Smooth muscle cell (in vitro differentiated cells): ENCODE measurements around the gene ARHGEF40. TPM values are rescaled to one million over a fixed set of nuclear protein-coding genes. Genes with fewer than 3 reads are reported as not detected.

Source experiments
- DNase-seq: peaks from one replicate; lab custom pipeline; 2025; ENCODE audit not compliant: unreplicated experiment; lab: John Stamatoyannopoulos, UW
- H2AFZ ChIP-seq: fragments of 200-600 bp; sonication (generic); 2 replicates; pipeline ENCODE4 v1.6.0; 2016; ENCODE audit warnings: antibody characterized with exemption, low read depth, mild to moderate bottlenecking
- H3F3A ChIP-seq: fragments of 200-600 bp; sonication (generic); 2 replicates; pipeline ENCODE4 v1.6.0; 2017; ENCODE audit warnings: antibody characterized with exemption, low read depth
- H3K27ac ChIP-seq: fragments of 200-600 bp; sonication (generic); 2 replicates; pipeline ENCODE4 v1.5.1; 2016; ENCODE audit warnings: low read depth, mild to moderate bottlenecking
- H3K27me3 ChIP-seq: fragments of 200-600 bp; sonication (generic); 2 replicates; pipeline ENCODE4 v1.6.1; 2016; ENCODE audit warnings: low read depth, mild to moderate bottlenecking
- H3K36me3 ChIP-seq: fragments of 200-600 bp; sonication (generic); 2 replicates; pipeline ENCODE4 v1.5.1; 2016; ENCODE audit warnings: low read depth
- H3K4me1 ChIP-seq: fragments of 200-600 bp; sonication (generic); 2 replicates; pipeline ENCODE4 v1.5.1; 2016; ENCODE audit warnings: low read depth
- H3K4me2 ChIP-seq: fragments of 200-600 bp; sonication (generic); 2 replicates; pipeline ENCODE4 v1.6.0; 2016; ENCODE audit warnings: mild to moderate bottlenecking
- H3K4me3 ChIP-seq: fragments of 200-600 bp; sonication (generic); 2 replicates; pipeline ENCODE4 v1.5.1; 2016; ENCODE audit warnings: mild to moderate bottlenecking
- H3K79me2 ChIP-seq: fragments of 200-600 bp; sonication (generic); 2 replicates; pipeline ENCODE4 v1.6.0; 2016; ENCODE audit warnings: low read depth, mild to moderate bottlenecking
- H3K9ac ChIP-seq: fragments of 200-600 bp; sonication (generic); 2 replicates; pipeline ENCODE4 v1.6.0; 2016; ENCODE audit warnings: low read depth
- H3K9me3 ChIP-seq: fragments of 200-600 bp; sonication (generic); replicated peaks from 2 replicates; pipeline ENCODE4 v1.5.1; 2016; ENCODE audit warnings: low read depth
- H4K20me1 ChIP-seq: fragments of 200-600 bp; sonication (generic); 2 replicates; pipeline ENCODE4 v1.6.0; 2016; ENCODE audit warnings: low read depth
- CTCF ChIP-seq: fragments of 200-600 bp; sonication (generic); IDR thresholded peaks from 2 replicates; pipeline ENCODE4 v1.5.1; 2017; ENCODE audit warnings: borderline replicate concordance, mild to moderate bottlenecking, antibody characterized with exemption; ENCODE audit not compliant: insufficient read depth, poor library complexity, severe bottlenecking
- WGBS: methylation state at CpG from one replicate; pipeline ENCODE4 v1.1.7; 2016; ENCODE audit warnings: low lambda C conversion rate; 5-methylcytosine and 5-hydroxymethylcytosine counted together
- polyA plus RNA-seq: library from polyadenylated mRNA; unstranded; fragments of >200 nt; fragmentation: Nextera tagmentation; extraction: Ambion mirVana; gene quantifications from 2 replicates; pipeline ENCODE4 v1.2.1, GENCODE V29; 2016
- total RNA-seq: library from RNA; depleted of rRNA; stranded (reverse); fragments of >200 nt; gene quantifications from 2 replicates; pipeline ENCODE4 v1.2.3, GENCODE V29; 2014

Gene ARHGEF40
- total and polyA plus RNA-seq, 2 experiments from 2014 or later, result 67.8 to 74.4 TPM

GRCh38 chr14:21023817-21024584, 46.1 kb upstream of the ARHGEF40 start:
- DNase-seq, result no peak
- Histone ChIP-seq H3K9me3 (no peaks in the 10 kb centered on the region), H3K4me2 (peak overlapping the region; percentile 93), H4K20me1 (no peaks in the 10 kb centered on the region), H3K9ac (no peak overlapping the region), H3K4me3 (peak overlapping the region; percentile 57), H3K27ac (no peak overlapping the region), H3K79me2 (no peaks in the 10 kb centered on the region), H3K27me3 (no peaks in the 10 kb centered on the region), H3F3A (peaks cover 28% of the 10 kb centered on the region), H2AFZ (peak overlapping the region; percentile 63), H3K36me3 (no peaks in the 10 kb centered on the region), H3K4me1 (peaks cover 10% of the 10 kb centered on the region)
- 20% methylated on average over 17 of the region's 17 CpGs for WGBS
- TF ChIP-seq CTCF, result no peak

DNA sequence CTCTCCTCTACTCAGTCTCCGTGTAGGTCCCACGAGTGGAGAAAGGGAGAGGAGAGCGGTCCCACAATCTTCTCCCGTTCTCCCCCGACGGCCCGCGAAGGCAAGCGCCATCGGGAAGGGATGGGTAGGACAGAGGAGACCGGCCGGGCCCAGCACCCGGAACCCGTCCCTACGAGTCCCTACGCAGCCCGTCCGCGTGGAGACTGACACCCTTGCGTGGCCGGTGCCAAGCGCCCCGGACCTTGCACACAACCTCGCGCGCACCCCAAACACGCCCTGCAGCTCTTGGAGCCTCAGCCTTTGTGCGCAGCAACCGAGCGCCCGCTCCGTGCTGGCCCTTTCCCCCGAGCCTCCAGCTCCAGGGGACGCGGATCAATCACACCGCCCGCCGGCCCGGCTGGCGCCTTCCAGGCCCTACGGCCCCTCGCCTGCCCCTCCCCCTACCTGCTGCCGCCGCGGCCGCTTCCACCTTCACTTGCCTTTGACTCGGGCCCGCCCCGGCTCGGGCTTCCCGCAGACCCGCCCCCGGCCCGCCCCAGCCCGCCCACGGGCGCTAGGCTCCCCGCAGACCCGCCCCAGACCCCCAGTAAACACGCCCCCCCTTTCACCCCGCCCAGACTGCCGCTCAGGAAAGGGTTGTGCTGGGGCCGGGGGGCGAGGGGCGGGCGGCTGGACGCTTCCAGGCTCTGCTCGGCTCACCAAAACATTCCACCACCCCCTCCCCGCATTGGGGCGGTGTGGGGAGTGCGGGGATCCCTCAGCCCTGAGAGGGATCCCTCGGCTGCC, 45.3 kb upstream of the ARHGEF40 start, which contains the start of gene NDRG2:
NDRG2 (minus strand) TSS at position 477 of the 786 bp plus-strand sequence. CDS start 1,746 bp downstream, outside the sequence.
- Histone ChIP-seq H3K79me2 (no peaks in the 10 kb centered on the region), H3F3A (peaks cover 28% of the 10 kb centered on the region), H3K4me1 (peaks cover 10% of the 10 kb centered on the region), H4K20me1 (no peaks in the 10 kb centered on the region), H3K27ac (peak within 1 kb of the TSS; percentile 33), H3K9ac (peak within 1 kb of the TSS; percentile 27), H3K4me2 (peak within 1 kb of the TSS; percentile 93), H3K4me3 (peak within 1 kb of the TSS; percentile 57), H3K9me3 (no peaks in the 10 kb centered on the region), H3K27me3 (no peaks in the 10 kb centered on the region), H2AFZ (peak within 1 kb of the TSS; percentile 89), H3K36me3 (no peaks in the 10 kb centered on the region)
- DNase-seq, result peak; percentile 44
- whole genome bisulfite sequencing, result 1% methylated on average over 26 of the region's 72 CpGs
- TF ChIP-seq CTCF, result no peak

GRCh38 chr14:21025371-21026273, 44.5 kb upstream of the ARHGEF40 start:
- H3K79me2 ChIP-seq, result no peaks in the 10 kb centered on the region
- H3K27me3 ChIP-seq, result no peaks in the 10 kb centered on the region
- peaks cover 10% of the 10 kb centered on the region for H3K4me1 ChIP-seq
- peak overlapping the region; percentile 57 for H3K4me3 ChIP-seq
- TF ChIP-seq CTCF, result no peak
- peak overlapping the region; percentile 89 for H2AFZ ChIP-seq
- DNase-seq, result peak; percentile 41
- H3K4me2 ChIP-seq, result peak overlapping the region; percentile 93
- no peaks in the 10 kb centered on the region for H3K36me3 ChIP-seq
- H3K27ac ChIP-seq, result peak overlapping the region; percentile 33
- H3K9ac ChIP-seq, result peak overlapping the region; percentile 27
- 6% methylated on average over 33 of the region's 58 CpGs for WGBS
- peaks cover 28% of the 10 kb centered on the region for H3F3A ChIP-seq
- H3K9me3 ChIP-seq, result no peaks in the 10 kb centered on the region
- no peaks in the 10 kb centered on the region for H4K20me1 ChIP-seq
